Fibroblast of lung (primary cell): ENCODE measurements around the gene GSE1. TPM values are rescaled to one million over a fixed set of nuclear protein-coding genes. Genes with fewer than 3 reads are reported as not detected.

Source experiments
- DNase-seq, 2 donors: peaks; one replicate each; pipeline versions ENCODE4 v3.0.0 to v3.0.0-alpha.2; 2010; ENCODE audit warnings: low read depth in 2 of 2
- H2AFZ ChIP-seq: 2 replicates; pipeline ENCODE4 v1.5.1; 2012; ENCODE audit warnings: low read length, control low read depth, inconsistent platforms
- H3K27ac ChIP-seq: 2 replicates; pipeline ENCODE4 v1.5.1; 2011; ENCODE audit warnings: low read length, control low read depth; ENCODE audit not compliant: insufficient read depth
- H3K27me3 ChIP-seq: 2 replicates; pipeline ENCODE4 v1.5.1; 2011; ENCODE audit warnings: mild to moderate bottlenecking, low read length; ENCODE audit not compliant: control insufficient read depth, insufficient read depth
- H3K36me3 ChIP-seq: 2 replicates; pipeline ENCODE4 v1.5.1; 2011; ENCODE audit warnings: low read length; ENCODE audit not compliant: control insufficient read depth, insufficient read depth
- H3K4me1 ChIP-seq: 2 replicates; pipeline ENCODE4 v1.5.1; 2011; ENCODE audit warnings: low read length; ENCODE audit not compliant: control insufficient read depth, insufficient read depth; ENCODE audit errors: extremely low read depth
- H3K4me2 ChIP-seq: 2 replicates; pipeline ENCODE4 v1.5.1; 2011; ENCODE audit warnings: low read length, control low read depth; ENCODE audit not compliant: insufficient read depth; ENCODE audit errors: extremely low read depth
- H3K4me3 ChIP-seq, 4 experiments: fragments of 200-600 bp in 1 of 4; sonication (generic) in 1 of 4; replicated peaks in 1 of 4; 2 replicates each; pipeline ENCODE4 v1.5.1; 2011 to 2016; ENCODE audit warnings: low read length in 4 of 4, low read depth in 3 of 4, mild to moderate bottlenecking in 3 of 4, control low read depth in 2 of 4, inconsistent platforms in 1 of 4, mixed read lengths in 1 of 4; ENCODE audit not compliant: insufficient read depth in 1 of 4; ENCODE audit errors: control extremely low read depth in 1 of 4
- H3K79me2 ChIP-seq: 2 replicates; pipeline ENCODE4 v1.5.1; 2012; ENCODE audit warnings: mild to moderate bottlenecking, low read length, inconsistent platforms; ENCODE audit not compliant: control insufficient read depth, insufficient read depth
- H3K9ac ChIP-seq: 2 replicates; pipeline ENCODE4 v1.5.1; 2011; ENCODE audit warnings: mild to moderate bottlenecking, low read length, control low read depth; ENCODE audit not compliant: insufficient read depth
- H3K9me3 ChIP-seq: 2 replicates; pipeline ENCODE4 v1.5.1; 2012; ENCODE audit warnings: low read depth, low read length; ENCODE audit not compliant: control insufficient read depth, insufficient read depth
- H4K20me1 ChIP-seq: 2 replicates; pipeline ENCODE4 v1.5.1; 2011; ENCODE audit warnings: low read length; ENCODE audit not compliant: control insufficient read depth, insufficient read depth; ENCODE audit errors: extremely low read depth
- CTCF ChIP-seq, 2 donors: IDR thresholded peaks in 1 of 2; conservative IDR thresholded peaks in 1 of 2; 1 replicate in 1 of 2; 2 replicates in 1 of 2; pipeline ENCODE4 v1.5.1; 2011 to 2012; ENCODE audit warnings: low read length in 2 of 2, control low read depth in 1 of 2, inconsistent platforms in 1 of 2, low read depth in 1 of 2, mild to moderate bottlenecking in 1 of 2
- EZH2 ChIP-seq: IDR thresholded peaks from 2 replicates; pipeline ENCODE4 v1.5.1; 2012; ENCODE audit warnings: low read length, control low read depth, mild to moderate bottlenecking; ENCODE audit errors: missing control alignments
- polyA plus RNA-seq, 2 donors: library from polyadenylated mRNA; depleted of rRNA in 1 of 2; stranded (reverse) in 1 of 2; unstranded in 1 of 2; fragments of >200 nt; gene quantifications; 2 replicates each; pipeline ENCODE4 v1.2.1, GENCODE V29; 2011 to 2012; ENCODE audit warnings: missing spikeins in 1 of 2
- total RNA-seq: library from RNA; depleted of rRNA; stranded (reverse); fragments of >200 nt; gene quantifications from 2 replicates; pipeline ENCODE4 v1.2.1, GENCODE V29; 2014

The GSE1 gene
- total and polyA plus RNA-seq, 2 donors (not counting 1 experiment from before 2014, with no cell fraction given) = 11.0 to 35.7 TPM

GRCh38 chr16:85600530-85601271 lies 12.4 kb upstream of the GSE1 start:
- Histone ChIP-seq H3K4me3 (no peak overlapping the region), H3K27ac (no peak overlapping the region), H3K9ac (no peak overlapping the region), H3K27me3 (no peaks in the 10 kb centered on the region), H3K4me2 (no peak overlapping the region), H3K9me3 (no peaks in the 10 kb centered on the region), H3K4me1 (no peaks in the 10 kb centered on the region), H4K20me1 (no peaks in the 10 kb centered on the region), H3K79me2 (no peaks in the 10 kb centered on the region), H3K36me3 (no peaks in the 10 kb centered on the region), H2AFZ (no peak overlapping the region)
- no peak for TF ChIP-seq EZH2
- TF ChIP-seq CTCF (conservative IDR thresholded peaks at IDR 0.05 in 1 of 2, IDR thresholded peaks at IDR 0.05 in 1 of 2; ENCODE audit: low read depth in 1 of 2, low read length in 2 of 2) = no peak
- no peak for DNase-seq

- DNase-seq = no peak
- Histone ChIP-seq H3K27ac (no peak overlapping the region), H4K20me1 (no peaks in the 10 kb centered on the region), H3K36me3 (no peaks in the 10 kb centered on the region), H3K4me1 (no peaks in the 10 kb centered on the region), H3K9me3 (no peaks in the 10 kb centered on the region), H3K4me2 (no peak overlapping the region), H2AFZ (no peak overlapping the region), H3K27me3 (no peaks in the 10 kb centered on the region), H3K79me2 (no peaks in the 10 kb centered on the region), H3K4me3 (no peak overlapping the region), H3K9ac (no peak overlapping the region)
- TF ChIP-seq EZH2 (no peak), CTCF (conservative IDR thresholded peaks at IDR 0.05 in 1 of 2, IDR thresholded peaks at IDR 0.05 in 1 of 2; ENCODE audit: low read depth in 1 of 2, low read length in 2 of 2) (no peak)
Observed at GRCh38 chr16:85601272-85601639, 11.9 kb upstream of the GSE1 start.

GRCh38 chr16:85601730-85602401 lies 11.3 kb upstream of the GSE1 start:
- peak in 1 of 2 donors; percentile 46 for DNase-seq
- no peaks in the 10 kb centered on the region for H3K36me3 ChIP-seq

More at GRCh38 chr16:85601730-85602401, 11.3 kb upstream of the GSE1 start:
- H3K9ac ChIP-seq = no peak overlapping the region
- no peak overlapping the region for H3K27ac ChIP-seq
- no peaks in the 10 kb centered on the region for H3K9me3 ChIP-seq
- H4K20me1 ChIP-seq = no peaks in the 10 kb centered on the region
- no peaks in the 10 kb centered on the region for H3K79me2 ChIP-seq
- H3K4me1 ChIP-seq = no peaks in the 10 kb centered on the region
- H2AFZ ChIP-seq = no peak overlapping the region
- TF ChIP-seq CTCF (conservative IDR thresholded peaks at IDR 0.05 in 1 of 2, IDR thresholded peaks at IDR 0.05 in 1 of 2; ENCODE audit: low read depth in 1 of 2, low read length in 2 of 2) (no peak), EZH2 (no peak)
- no peaks in the 10 kb centered on the region for H3K27me3 ChIP-seq
- no peak overlapping the region for H3K4me2 ChIP-seq
- H3K4me3 ChIP-seq = no peak overlapping the region
